ENCODE results near the gene EXOC4.
"Not testable (repeated sequence)": the region's sequence is repeated elsewhere in the genome, so short reads cannot be mapped to it uniquely, and the experiment has no call there.

Gene EXOC4

GRCh38 chr7:133252858-133253518 is at the start of gene EXOC4:
EXOC4 (plus strand) TSS chr7:133253078.
- intact Hi-C loops (cut with DNase I) = loop anchor here (1.0 to 10.0 kb wide), 2 partner anchors 172 to 1062 kb away; partner anchors contain the start of gene SLC35B4

DNA sequence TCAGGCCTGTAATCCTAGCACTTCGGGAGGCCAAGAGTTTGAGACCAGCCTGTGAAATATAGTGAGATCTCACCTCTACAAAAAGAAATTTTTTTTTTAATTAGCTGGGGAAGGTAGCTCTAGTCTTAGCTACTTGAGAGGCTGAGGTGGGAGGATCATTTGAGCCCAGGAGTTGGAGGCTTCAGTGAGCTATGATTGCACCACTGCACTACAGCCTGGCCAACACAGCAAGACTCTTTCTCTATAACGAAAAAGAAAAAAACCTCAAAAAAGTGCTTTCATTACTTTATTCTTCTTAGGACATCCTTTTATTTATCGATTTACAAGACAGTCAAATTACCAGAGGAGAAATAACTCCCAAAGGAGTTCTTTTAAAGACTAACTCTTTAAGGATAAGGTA is 49.4 kb upstream of the EXOC4 start:
- no peak for DNase-seq
- intact Hi-C loops (cut with DNase I) = no loop called here

More at GRCh38 chr7:133252858-133253518, at the start of gene EXOC4:
- DNase-seq = peak; percentile 85 to 99 (median 92)

DNA sequence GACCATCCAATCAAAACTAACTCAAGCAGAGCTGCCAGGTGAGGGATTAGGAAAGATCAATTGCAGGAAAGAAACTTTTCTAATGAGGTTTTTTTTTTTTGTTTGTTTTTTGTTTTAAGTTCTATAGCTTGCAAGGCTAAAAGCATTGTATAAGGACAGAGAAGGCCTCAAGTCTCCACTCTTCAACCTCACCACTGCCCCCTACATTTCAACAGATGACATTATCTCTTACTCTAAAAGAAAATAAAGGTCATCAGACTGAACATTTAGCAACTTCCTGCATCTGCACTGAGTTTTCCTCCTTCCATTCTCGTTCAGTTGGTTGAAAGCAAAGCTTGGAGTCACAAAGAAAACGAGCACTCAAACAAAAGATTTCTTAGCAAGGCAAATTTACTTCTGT is 45.2 kb upstream of the EXOC4 start:
- no peak for DNase-seq
- intact Hi-C loops (cut with DNase I) = no loop called here

DNA sequence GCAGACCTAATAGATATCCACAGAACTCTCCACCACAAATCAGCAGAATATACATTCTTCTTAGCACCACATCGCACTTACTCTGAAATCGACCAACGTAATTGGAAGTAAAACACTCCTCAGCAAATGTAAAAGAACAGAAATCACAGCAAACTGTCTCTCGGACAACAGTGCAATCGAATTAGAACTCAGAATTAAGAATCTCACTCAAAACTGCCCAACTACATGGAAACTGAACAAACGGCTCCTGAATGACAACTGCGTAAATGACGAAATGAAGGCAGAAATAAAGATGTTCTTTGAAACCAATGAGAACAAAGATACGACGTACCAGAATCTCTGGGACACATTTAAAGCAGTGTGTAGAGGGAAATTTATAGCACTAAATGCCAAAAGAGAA is 42.1 kb upstream of the EXOC4 start:
- intact Hi-C loops (cut with DNase I); DNase-seq: not testable (repeated sequence)

- DNase-seq; intact Hi-C loops (cut with DNase I): not testable (repeated sequence)
Observed at GRCh38 chr7:133213772-133214171, 39.1 kb upstream of the EXOC4 start.

DNA sequence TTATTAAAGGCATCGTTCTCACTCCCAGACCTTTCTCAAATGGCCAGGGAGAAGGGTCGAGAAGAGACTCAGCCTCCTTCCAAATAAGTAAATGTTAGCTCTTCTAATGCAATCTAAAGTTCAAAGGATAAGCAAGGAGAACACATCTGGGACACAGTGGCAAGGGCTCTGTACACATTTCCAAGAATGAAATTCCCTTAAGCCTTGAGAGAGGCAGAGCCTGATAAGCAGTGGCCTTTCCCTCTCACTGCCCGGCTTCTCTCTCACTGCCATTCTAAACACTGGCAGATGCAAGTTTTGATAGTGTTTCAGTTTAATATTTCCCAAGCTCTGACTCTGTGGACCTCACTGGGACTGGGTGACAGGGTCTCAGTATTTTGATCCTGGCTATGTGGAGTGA is 35.1 kb upstream of the EXOC4 start:
- no peak for DNase-seq
- intact Hi-C loops (cut with DNase I) = no loop called here

DNA sequence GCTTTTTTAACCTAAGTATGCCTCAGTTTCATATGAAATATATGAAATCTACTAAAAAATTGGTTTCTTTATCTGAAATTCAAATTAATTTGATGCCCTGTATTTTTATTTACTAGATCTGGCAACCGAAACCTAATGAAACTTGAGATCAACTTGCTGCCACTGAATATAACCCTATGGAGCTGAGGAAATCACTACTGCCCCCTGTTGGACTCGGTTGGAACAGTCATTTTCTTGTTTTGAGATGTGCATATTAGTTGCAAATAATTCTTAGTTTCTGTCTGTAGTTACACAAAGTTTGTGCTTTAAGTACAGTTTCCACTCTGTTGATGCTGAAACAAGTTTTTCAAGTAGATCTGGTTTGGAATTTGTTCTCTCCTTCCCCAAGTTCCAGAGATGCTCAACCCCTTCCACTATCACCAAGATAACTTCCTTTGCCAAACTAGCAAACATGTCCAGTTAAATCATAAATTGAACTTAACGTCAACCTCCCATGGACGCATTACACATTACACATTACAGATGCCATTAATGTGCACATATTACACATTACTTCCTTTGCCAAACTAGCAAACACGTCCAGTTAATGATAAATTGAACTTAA is 22.2 kb upstream of the EXOC4 start:
- intact Hi-C loops (cut with DNase I) = loop anchor here (10.0 kb wide), 1 partner anchor 296 kb away; no protein-coding TSS in a partner anchor

DNA sequence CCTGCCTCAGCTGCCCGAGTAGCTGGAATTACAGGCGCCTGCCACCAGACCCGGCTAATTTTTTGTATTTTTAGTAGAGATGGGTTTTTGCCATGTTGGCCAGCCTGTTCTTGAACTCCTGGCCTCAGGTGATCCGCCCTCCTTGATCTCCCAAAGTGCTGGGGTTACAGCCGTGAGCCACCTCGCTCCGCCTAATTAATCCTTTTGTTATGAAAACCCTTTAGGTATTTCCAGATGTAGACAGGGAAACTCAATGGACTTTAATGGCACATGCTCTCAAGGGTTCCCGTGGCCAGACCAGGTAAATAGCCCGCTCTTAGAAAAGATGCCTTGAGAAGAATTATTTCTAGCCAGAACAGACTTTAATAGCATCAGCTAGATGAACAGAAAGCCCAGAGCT is 19.7 kb upstream of the EXOC4 start:
- DNase-seq = no peak
- intact Hi-C loops (cut with DNase I) = loop anchor here (10.0 kb wide), 1 partner anchor 298 kb away; no protein-coding TSS in a partner anchor

More for the DNA sequence above, 22.2 kb upstream of the EXOC4 start:
- peak in 4 of 10 donors; percentile 41 to 52 (median 46) for DNase-seq

- intact Hi-C loops (cut with DNase I) = loop anchor here (10.0 kb wide), 1 partner anchor 300 kb away; no protein-coding TSS in a partner anchor
Observed at GRCh38 chr7:133234961-133235875, 17.7 kb upstream of the EXOC4 start.

GRCh38 chr7:133237545-133237944 is 15.3 kb upstream of the EXOC4 start:
- DNase-seq = no peak
- intact Hi-C loops (cut with DNase I) = loop anchor here (10.0 kb wide), 1 partner anchor 303 kb away; no protein-coding TSS in a partner anchor

More at GRCh38 chr7:133234961-133235875, 17.7 kb upstream of the EXOC4 start:
- DNase-seq = no peak

DNA sequence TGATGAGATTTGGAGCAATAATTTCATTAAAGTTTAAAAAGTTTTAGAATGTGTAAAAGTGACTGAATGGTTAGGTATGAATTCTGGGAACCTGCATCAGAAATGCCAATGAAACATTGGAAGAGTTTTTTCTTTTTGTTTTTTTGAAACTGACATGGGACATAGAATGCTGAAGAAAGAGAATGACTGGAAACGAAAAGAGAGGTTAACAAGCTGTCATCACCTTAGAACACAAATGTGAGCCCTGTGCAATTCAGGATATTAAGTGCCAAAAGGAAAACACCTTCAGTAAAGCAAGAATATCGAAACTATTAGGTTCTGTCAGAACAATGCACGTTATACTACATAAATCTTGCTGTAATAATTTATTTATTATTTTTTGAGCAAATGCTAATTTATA is 12.6 kb upstream of the EXOC4 start:
- DNase-seq = no peak
- intact Hi-C loops (cut with DNase I) = no loop called here

DNA sequence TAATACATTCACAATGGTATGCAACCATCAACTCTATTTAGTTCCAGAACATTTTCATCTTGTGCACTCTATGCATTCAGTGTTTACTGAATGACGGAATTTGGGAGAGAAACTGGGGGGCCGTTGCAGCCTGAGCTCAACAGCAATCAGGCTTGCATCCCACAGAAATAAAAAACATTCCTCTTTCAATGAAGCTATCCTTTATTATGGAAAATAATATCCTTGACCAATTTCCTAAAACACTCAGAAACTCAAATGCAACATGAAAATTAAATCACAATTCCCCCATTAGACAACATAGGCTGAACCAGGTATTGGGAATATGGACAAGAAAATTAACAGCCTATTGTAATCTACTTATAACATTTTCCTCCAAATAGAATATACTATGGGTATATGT is 6.3 kb upstream of the EXOC4 start:
- intact Hi-C loops (cut with DNase I) = no loop called here
- no peak for DNase-seq

DNA sequence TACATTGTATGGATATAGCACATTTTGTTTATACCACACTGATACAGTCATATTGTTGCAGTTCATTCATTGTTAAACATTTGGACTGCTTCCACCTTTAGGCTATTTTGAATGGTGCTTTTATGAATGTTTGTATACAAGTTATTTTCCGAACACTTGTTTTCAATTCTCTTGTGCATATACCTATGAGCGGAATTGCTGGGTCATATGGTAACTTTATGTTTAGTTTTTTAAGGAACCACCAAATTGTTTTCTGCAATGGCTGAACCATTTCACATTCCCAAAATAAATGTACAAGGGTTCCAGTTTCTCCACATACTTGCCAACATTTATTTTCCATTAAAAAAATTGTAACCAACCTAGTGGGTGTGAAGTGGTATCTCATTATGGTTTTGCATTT is 4.0 kb upstream of the EXOC4 start:
- DNase-seq = no peak

GRCh38 chr7:133252506-133252857 is 396 bp upstream of the EXOC4 start:
- DNase-seq = no peak
- intact Hi-C loops (cut with DNase I) = loop anchor here (1.0 to 10.0 kb wide), 2 partner anchors 171 to 1062 kb away; partner anchors contain the start of gene SLC35B4

More for the DNA sequence above, 4.0 kb upstream of the EXOC4 start:
- intact Hi-C loops (cut with DNase I) = no loop called here

GRCh38 chr7:133253519-133253875 is 619 bp downstream of the EXOC4 start:
- intact Hi-C loops (cut with DNase I) = loop anchor here (10.0 kb wide), 1 partner anchor 1061 kb away; the partner anchor contains the start of gene SLC35B4
- DNase-seq = peak in 1 of 10 donors; percentile 14

- intact Hi-C loops (cut with DNase I) = loop anchor here (10.0 kb wide), 1 partner anchor 1059 kb away; the partner anchor contains the start of gene SLC35B4
- no peak for DNase-seq
Observed at GRCh38 chr7:133255486-133255885, 2.6 kb downstream of the EXOC4 start.

GRCh38 chr7:133258174-133258573 is 5.3 kb downstream of the EXOC4 start:
- no peak for DNase-seq
- intact Hi-C loops (cut with DNase I) = loop anchor here (10.0 kb wide), 1 partner anchor 1057 kb away; the partner anchor contains the start of gene SLC35B4

- no peak for DNase-seq
- intact Hi-C loops (cut with DNase I) = no loop called here
Observed at GRCh38 chr7:133265821-133266220, 12.9 kb downstream of the EXOC4 start.

DNA sequence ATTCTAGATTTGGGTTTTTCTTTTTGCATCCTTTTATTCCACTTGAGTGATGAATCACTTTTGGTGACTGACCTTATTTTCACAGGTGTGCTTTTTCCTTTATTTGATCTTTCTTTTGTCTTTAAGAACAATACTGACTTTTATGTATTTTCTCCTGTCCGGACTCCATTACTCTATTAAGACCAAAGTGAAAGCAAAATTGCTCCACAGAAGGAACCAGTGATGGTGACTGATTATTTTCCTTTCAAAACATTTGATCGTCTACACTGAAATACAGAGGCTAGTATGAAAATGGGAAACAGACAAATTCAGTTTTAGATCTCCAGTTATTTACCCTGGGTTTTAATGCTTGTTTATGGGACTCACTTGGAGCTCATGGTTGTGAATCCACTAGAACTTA is 15.5 kb downstream of the EXOC4 start:
- no peak for DNase-seq
- intact Hi-C loops (cut with DNase I) = no loop called here

DNA sequence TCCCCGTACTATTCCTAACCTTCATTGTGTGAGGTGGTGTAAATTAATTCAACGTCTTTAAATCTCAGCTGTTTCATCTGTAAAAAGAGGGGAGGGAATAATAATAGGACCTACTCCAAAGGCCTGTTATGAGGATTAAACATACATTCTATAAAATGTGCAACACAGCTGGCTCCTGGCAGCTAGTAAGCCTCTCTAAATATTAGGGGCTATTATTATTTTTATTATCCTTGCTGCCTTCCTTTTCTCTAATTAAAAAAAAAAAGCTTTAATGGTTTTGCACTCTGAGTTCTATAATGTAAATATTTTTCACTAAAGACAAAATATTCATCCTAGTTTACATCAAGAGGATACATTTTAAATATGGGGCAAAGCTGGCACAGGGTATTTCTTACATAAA is 19.5 kb downstream of the EXOC4 start:
- intact Hi-C loops (cut with DNase I) = no loop called here
- DNase-seq = no peak

DNA sequence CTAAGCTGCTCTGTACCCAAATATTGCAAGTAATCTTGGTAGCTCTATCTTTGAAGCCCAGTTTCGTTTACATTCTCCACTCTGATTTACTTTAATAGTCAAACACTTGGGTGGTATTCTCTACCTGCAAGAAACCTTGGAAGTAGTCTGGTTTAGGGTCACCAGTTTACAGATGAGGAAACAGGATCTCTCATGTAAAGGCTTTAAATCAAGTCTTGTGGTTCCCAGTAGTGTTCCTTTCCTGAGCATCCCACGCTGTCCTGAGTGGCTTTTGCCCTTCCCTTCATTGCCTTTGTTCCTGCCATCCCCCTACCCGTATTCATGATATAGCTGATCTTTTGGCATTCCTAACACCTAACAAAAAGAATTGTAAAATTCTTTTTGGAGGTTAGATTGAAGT is 20.3 kb downstream of the EXOC4 start:
- intact Hi-C loops (cut with DNase I) = no loop called here
- no peak for DNase-seq

All from posterior cingulate gyrus (tissue), 11 donors.